ENCODE measurements around the gene LNX1. TPM values are rescaled to one million over a fixed set of nuclear protein-coding genes. Genes with fewer than 3 reads are reported as not detected.

Gene LNX1
- total RNA-seq, 1 donor from 2014 or later = 7.0 TPM

DNA sequence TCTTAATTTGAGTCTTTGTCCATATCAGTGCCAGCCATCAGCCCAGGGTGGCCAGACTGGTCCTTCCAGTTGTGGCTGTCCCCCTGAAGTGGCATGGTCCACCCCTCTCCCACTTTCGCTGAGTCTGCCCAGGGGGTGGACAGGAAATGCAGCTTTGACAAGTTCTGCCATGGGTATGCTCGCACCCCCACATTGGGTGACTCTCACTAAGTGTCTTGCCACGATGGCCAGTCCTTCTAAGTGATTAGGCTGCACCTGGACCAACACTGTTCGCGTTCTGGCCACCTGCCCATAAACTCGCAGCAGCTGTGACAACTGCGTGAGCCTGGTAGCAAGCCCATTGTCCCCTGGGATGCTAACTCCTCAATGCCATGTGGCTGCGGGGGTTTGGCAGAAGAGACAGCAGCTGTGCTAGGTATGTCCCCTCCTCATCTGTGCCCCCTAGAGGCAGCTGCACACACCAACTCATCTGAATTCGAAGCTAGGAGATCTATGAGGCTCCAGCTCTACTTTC lies 10.0 kb upstream of the LNX1 start:
- peak; percentile 89 for ATAC-seq
- peak; percentile 49 for DNase-seq (ENCODE audit: low spot score)

DNA sequence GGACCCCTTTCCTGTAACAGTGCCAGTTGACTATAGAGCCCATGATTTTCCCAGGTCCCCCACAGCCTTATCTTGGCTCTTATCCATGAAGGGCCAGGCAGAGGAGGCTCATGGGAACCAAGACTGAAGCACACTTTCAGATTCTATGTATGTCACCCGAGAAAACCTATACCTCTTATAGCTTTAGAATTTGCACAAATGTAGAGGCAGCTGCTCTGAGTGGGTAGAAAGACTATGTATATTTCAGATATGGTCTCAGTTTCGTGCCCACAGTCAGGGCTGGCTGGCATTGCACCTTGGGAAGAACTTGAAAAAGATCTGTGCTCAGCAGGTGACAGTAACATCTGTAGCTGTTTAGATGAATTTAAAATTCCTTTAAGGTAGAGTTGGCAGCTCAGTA lies 8.3 kb upstream of the LNX1 start:
- ATAC-seq (no peak), DNase-seq (ENCODE audit: low spot score) (no peak)

DNA sequence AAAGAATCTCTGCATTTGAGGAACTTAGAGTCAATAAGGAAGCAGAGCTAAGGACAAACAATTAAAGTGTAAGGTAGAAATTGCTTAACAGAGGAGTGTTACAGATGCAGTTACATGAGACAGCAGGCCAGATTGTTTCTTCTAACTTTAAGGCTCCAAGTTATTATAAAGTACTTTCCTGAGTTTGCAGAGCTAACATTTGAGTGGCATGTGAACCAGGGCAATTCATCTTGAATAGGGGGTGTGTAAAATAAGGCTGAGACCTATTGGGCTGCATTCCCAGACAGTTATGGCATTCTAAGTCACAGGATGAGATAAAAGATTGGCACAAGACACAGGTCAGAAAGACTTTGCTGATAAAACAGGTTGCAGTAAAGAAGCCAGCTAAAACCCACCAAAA lies 7.6 kb upstream of the LNX1 start:
- ATAC-seq = no peak
- no peak for DNase-seq (ENCODE audit: low spot score)

DNA sequence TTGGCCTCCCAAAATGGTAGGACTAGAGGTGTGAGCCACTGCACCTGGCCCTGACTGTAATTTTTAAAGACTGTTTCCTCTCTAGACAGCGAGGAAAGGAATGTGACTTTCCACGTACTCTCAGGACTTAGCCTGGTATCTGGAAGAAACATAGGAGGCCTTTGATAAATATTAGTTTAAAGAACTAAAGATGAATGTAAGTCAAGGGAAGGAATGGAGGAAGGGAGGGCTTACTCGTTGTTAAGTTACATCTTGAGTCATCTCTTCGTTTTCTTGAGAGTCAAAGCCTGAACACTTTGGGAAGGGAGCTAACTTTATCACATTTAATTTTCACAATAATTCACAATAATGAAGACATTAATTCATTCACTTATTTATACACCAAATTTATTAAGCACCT lies 7.2 kb upstream of the LNX1 start:
- no peak for ATAC-seq
- no peak for DNase-seq (ENCODE audit: low spot score)

DNA sequence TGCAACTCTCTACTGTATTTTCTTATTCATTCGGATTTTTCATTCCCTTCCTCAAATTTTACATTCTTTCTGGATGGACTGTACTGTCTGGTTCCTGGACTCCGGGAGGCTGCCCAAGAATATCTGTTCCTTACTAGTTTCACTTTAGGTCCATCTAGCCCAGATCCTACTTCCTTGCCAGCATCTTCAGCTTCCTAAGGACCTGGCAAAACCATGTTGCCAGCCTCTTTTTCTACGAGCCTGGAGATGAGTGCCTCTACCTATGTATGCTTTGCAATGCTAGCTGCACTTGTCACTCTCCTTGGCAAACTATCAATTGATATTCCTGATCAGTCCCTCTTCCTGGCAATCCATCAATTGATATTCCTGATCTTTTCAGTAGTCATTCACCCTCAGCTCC lies 5.6 kb upstream of the LNX1 start:
- ATAC-seq (no peak), DNase-seq (ENCODE audit: low spot score) (no peak)

DNA sequence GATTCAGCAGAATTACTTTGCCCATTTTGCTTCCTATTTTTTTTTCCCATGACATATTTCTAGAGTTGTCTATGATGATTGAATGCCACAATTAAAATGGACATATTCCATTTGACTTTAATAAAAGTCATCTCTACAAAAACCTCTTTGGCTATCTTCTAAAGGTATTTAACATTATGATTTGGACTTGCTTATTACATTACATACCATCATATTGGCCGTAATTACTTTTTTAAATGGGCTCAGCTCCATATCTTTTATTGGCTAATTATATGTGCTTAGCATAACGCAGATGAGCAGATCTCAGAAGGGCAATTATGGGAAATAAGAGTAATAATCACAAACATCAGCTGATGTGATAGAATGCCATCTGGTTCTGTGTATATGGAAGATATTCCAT lies 4.5 kb upstream of the LNX1 start:
- DNase-seq (ENCODE audit: low spot score) (no peak), ATAC-seq (no peak)

DNA sequence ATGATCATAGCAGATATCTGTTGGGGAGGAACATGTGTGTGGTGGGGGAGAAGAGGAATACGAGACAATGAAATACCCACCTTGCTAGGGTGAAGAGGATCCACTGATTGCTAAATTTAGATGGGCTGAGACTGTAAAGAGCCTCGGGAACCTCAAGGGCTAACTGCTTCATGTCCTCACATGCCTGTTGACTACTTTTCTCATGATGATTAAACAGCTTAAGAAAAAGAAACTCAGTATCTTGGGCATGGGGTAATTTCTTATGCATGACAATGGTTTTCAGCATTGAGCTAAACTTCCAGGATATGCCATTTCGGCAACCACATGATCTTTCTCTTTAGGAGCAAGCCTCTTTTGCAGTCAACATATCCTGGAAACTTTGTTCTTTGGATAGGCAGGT lies 3.9 kb upstream of the LNX1 start:
- no peak for DNase-seq (ENCODE audit: low spot score)
- no peak for ATAC-seq

DNA sequence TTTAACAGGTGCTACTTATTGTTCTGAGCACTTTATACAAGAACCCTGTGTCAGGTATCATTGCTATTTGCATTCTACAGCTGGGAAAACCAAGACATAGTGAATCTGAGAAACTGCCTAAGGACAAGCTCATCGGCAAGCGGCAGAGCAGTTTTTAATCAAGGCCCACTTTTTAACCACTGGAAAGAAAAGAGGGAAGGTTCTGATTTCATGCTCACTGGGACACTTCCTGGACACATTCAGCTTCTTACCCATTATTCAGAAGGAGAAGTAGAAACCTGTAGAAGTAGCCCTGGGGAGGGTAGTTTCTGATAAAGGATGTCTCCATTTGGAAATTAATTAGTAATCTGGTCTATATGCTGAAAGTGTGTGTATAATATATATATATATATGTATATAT lies 2.5 kb upstream of the LNX1 start:
- no peak for ATAC-seq
- no peak for DNase-seq (ENCODE audit: low spot score)

DNA sequence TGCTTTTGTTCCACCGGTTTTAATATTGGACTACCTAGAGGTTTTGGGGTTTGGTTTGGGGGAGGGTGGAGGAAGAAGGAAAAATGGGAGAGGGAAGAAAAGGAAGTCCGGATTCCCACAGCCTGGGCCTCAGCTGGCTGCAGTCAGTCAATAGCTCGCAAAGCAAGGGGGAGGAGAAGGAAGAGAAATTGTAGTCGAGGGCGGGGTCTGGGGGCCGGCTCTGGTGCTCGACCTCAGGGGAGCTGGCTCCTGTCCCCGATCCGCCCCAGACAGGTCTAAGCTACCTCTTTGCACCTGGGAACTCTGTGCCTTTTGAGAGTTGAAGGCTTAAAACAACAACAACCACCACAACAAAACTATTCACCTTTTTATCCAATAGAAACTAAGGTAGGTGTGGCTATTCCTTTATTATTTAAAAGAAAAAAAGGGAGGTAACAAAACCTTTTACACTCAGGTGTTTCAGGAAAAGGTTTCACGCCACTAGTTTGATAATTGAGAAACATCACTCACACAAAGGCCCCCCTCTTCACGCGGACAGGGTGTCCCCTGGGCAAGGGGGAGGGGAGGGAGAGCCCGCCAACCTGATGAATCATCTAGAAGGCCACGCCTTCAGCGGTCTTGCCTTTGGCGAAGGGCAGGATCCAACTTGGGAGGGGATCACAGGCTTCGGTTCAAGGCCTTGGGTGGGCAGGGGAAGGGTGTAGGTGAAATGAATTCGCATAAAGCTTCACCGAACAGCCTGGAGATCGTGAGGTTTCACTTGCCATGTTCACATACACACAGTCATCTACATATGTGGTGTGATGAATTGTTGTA lies 1.6 kb upstream of the LNX1 start:
- no peak for DNase-seq (ENCODE audit: low spot score)
- ATAC-seq = no peak

DNA sequence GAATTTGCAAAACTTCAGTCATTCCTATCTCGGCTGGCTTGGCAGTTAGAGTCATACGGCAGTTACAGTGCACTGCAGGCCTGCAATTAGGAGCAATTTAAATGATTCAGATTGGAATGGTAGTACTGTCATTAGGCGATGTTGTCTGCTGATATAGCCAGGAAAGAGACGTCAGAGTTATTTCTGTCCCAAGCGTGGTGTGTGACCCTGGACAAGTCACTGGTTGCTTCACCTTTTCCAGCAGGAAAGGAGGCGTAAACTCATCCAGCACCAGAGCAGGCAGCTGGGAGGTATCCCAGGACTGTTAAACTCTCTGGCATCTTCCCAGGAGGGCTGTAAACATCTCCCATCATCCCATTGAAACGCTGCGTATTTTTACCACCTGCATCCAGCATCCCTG lies 836 bp upstream of the LNX1 start:
- DNase-seq (ENCODE audit: low spot score) = no peak
- no peak for ATAC-seq

DNA sequence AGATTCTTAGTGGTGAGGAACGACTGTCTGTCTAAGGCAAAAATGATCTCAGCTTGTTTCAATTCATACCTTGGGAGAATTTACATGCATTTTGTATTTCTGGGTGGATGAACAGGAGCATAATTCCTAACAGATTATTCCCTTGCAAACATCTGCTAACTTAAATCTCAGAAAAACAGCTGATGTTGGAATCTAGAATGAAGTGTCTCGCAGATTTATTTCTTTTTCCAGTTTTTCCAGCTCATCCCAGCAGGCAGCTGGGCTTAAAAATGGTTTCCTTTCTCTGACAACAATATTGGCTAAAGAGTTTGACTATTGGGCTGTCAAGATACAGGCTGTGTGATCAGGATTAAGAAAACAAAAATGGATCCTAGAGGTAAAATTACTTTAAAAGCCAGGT lies 1.1 kb downstream of the LNX1 start:
- ATAC-seq (no peak), DNase-seq (ENCODE audit: low spot score) (no peak)

DNA sequence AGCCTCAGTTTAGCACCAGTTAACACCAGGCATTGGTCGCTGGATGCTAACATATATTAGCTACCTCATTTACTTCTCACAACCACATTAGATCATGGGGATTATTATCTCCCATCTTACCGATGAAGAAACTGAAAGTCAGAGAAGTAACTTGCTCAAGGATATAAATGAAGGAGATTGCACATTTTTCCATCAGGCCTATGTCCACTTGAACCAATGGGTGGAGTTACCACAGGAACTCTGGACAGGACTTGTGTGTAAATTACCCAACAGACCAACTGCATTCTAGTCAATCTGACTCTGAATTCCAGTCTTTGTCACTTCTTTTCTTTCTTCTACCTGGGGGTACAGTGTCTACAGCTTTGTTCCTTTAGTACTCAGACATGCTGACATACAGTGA lies 1.8 kb downstream of the LNX1 start:
- ATAC-seq (peak; percentile 43), DNase-seq (ENCODE audit: low spot score) (no peak)

DNA sequence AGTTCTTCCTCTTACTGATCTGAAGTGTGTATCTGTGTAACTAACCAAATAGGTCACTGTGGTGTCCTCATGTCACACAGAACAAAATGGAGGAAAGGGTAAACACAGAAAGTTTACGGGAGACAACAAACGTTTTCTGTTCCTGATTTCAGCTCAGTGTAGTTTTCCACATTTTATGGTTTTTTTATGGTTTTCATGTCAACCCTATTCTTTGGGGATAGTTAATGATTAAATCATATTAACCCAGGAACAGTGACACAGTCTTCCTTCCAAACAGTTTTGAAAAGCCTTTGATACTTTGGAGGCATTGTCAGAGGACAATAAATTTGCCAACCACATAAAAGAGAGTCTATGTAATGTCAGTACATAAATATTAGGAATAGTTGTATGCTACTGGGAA lies 4.2 kb downstream of the LNX1 start:
- DNase-seq (ENCODE audit: low spot score) (no peak), ATAC-seq (peak; percentile 12)

DNA sequence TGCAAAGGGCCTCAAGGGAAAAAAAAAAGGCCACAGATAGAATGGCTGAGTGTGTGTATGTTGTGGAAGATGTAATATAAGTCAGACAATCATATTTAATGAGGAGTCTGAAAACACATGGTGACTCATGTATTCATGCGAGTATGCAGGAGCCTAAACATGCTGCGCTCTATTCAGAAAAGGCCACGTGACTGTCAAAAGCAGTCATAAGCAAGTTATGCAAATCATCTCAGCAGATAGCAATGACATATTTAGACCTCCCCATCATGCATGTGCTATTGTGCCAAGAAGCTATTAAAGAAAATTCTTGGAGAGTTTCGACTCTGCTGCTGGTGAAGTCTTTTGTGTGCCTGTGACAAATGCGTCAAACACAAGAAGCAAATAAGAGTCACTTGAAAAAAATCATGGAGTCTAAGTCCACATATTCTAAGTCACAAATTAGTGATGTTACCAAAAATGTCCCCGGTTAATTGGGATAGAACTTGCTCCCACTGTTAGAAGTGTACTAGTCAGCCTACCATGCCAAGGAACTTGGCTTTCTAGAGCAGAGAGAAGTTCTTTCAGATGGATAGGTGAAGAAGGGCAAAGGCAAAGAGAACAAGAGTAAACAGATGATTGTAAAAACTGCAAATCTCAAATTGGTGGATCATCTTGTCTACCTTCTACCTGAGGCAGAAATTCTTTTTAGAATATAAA lies 5.0 kb downstream of the LNX1 start:
- no peak for DNase-seq (ENCODE audit: low spot score)
- ATAC-seq = no peak

DNA sequence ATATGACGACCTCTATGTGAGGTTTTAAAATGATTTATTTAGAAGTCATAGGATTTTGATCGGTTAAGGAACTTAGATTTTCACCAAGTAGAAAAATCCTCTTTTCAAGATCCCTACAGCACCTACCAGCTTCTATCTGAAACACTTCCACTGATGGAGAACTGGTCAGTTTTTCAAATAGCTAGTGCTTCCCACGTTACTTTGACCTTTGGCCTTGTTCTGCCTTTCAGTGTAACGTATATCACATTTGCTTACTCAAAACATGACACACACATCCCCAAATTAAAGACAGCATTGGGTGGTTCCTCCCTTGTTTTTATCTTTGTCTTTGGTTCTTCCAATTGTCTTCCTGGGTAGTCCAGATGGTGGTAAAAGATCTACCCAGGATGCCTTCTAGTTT lies 6.6 kb downstream of the LNX1 start:
- DNase-seq (ENCODE audit: low spot score) (no peak), ATAC-seq (no peak)

DNA sequence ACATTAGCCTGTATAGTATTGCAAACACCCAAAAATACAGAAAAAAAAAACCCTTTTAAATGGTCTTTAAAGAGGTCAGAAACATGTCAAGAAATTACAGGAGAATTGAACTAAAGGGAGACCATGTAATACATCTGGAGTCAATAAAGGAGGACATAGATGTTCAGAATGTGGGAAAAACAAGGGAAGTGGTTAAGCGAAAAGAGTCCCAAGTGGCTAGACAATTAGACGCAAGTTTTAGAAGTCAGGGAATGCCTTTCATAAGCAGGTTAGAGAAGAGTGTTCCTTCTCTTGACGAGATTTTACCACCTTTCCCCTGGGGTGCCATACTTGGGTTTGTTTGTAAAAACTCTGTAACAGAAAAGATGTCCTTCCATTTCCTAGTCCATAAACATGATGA lies 7.8 kb downstream of the LNX1 start:
- DNase-seq (ENCODE audit: low spot score) (no peak), ATAC-seq (no peak)

DNA sequence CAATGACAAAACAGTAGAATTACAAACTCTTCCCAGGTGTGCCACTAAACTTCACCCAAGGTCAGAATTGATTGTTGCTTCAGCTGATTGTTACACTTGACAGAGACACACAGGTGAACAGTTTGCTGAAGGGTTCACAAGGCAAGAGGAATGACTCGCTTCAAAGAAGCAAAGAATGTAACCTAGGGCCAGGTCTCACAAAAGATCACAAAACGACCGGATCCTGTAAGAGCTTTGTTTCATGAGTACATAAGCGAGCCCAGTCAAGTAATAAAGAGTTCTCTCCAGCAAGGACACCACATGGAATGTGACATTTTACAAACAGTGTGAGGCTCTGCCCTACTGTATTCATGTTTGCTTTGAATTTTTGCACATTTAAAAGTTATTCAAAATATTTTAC lies 9.1 kb downstream of the LNX1 start:
- ATAC-seq (peak; percentile 64), DNase-seq (ENCODE audit: low spot score) (no peak)

DNA sequence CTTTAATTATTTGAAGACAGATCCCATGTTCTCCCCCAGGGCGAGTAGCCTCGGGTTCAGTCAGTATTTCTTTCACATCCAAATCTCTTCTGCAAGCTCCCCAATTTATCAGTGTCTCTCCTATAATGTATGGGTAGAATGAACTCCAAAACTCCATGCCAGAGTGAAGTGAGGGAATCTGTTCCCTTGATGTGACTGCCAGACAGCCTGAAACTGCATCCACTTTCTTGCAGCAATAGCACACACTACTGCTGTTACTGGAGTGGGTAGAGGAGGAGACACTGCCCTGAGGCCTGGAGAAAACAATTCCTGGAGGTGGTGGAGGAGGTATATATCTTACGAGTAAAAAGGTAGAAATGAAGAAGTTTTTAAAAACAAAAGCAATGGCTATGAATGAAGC lies 11.0 kb downstream of the LNX1 start:
- DNase-seq (ENCODE audit: low spot score) = no peak
- no peak for ATAC-seq

DNA sequence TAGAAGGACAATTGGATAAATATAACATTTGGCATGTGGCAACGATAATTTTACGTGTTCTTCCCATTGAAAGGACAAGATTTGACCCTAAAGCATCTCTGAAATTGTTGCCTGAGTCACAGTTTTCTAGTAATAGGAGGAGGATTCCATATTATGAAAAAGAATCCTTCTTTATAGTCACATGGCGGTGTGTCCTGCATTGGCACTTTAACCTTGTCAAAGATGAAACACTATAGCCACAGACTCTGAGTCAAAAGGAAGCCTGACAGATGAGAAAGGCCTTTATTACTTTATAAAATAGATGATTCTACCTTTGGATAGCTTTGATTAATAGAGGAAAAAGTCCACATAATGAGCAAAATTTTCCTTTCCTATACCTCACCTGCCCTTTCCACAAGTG lies 11.5 kb downstream of the LNX1 start:
- no peak for ATAC-seq

DNA sequence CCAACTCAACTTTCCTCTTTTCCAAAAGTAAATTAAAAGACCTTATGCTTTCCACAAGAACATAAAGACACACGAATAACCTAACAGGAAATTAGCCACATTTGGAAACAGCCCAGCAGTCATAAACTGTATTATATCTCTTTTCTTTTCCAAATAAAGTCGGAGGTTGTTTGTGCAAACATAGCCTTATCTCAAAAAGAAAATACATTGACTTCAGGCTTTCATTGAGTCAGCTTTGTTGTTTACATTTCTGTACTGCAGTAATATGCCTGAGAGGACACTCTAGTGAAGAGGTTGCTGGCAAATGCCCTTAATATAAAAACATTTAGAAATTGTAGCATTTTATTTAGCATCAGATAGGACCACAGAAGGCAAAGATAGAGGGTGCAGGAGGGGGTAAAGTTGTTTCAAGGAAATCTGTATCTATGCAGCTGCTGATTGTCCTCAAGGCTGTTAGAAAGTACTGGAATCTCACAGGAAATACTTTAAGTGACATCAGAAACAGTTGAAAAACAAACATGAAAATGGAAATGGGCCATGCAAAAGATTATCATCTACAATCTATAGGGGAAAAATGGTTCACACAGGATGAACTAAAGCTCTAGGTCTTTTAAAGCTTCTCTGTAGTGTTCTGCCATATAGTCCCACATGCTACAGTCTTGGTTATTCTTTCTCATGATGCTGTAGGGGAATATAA lies 14.5 kb downstream of the LNX1 start:
- DNase-seq (ENCODE audit: low spot score) = no peak
- peak; percentile 54 for ATAC-seq

More for the DNA sequence above, 11.5 kb downstream of the LNX1 start:
- DNase-seq (ENCODE audit: low spot score) = no peak

DNA sequence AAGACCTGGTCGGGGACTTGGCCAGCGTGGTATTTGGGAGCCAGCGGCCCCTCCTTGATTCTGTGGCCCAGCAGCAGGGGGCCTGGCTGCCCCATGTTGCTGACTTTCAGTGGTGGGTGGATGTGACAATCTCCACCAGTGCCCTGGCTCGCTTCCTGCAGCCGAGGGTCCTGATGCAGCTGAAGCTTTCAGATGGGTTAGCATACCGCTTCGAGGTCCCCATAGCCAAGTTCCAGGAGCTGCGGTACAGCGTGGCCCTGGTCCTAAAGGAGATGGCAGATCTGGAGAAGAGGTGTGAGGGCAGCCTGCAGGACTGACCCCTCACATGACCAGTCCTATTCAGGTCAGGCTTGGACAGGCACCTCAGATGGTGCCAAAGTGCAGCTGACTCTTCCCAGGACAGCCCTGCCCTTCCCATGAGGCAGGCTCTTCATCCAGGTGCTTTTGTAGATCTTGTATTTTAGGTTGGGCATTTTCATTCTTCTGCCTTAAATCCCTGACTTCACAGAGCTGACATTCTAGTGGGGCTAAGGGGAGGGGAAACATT lies 15.1 kb downstream of the LNX1 start:
- peak; percentile 51 for DNase-seq (ENCODE audit: low spot score)

DNA sequence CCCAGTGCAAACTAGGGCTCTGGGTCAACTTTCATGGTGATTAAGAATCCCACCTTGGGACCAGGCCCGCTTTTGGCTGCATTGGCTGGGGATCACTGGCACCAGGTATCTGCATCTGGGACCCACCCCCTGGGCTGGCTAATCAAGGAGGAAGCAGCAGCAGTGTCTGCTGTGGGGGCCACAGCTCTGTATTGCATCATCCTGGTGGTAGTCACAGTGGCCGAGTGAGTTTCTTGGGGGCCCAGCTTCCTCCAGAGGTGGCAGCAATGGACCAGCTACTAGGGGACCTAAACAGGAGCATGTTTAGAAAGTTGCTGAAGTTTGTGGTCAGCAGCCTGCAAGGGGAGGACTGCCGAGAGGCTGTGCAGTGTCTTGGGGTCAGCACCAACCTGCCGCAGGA lies 15.7 kb downstream of the LNX1 start:
- DNase-seq (ENCODE audit: low spot score) (no peak), ATAC-seq (no peak)

More for the DNA sequence above, 15.1 kb downstream of the LNX1 start:
- peak; percentile 92 for ATAC-seq

All from left lobe of liver (tissue), 2 donors.